K562 (cell line): ENCODE data around the gene SLC4A2. TPM values are rescaled to one million over a fixed set of nuclear protein-coding genes. Genes with fewer than 3 reads are reported as not detected.
A peak's percentile ranks its signal among the peaks of the same experiment; 100 is the strongest.

Source experiments
- ATAC-seq: fragments of 200-7000 bp; cut with Tn5 transposase; 3 replicates; pipeline ENCODE4 v1.9.1; 2020; ENCODE audit warnings: moderate library complexity
- BruUV-seq: library from RNA; stranded (reverse); fragments of 400-500 nt; replicated peaks from 2 replicates; lab custom pipeline; 2021; lab: Mats Ljungman, UMichigan
- CTCF ChIA-PET: fragments of 300-600 bp; formaldehyde crosslinking; extraction: SDS; loops from one replicate; lab custom pipeline; 2021; ENCODE audit warnings: low intra/inter-chr PET ratio; lab: Yijun Ruan, JAX
- POLR2A ChIA-PET: fragments of 300-600, 350-650 bp; sonication (Branson Sonifier 250); formaldehyde crosslinking; extraction: SDS; loops from one replicate; lab custom pipeline; 2021; ENCODE audit warnings: antibody characterized with exemption, inconsistent platforms; lab: Yijun Ruan, JAX
- DNase-seq, 4 experiments: peaks; one replicate each; pipeline versions ENCODE4 v3.0.0 to v3.0.0-alpha.2; 2011 to 2018; ENCODE audit warnings: low spot score in 3 of 4, mixed read lengths in 3 of 4; ENCODE audit errors: extremely low read depth in 1 of 4
- FAIRE-seq: peaks from 2 replicates; lab custom pipeline; 2011; peaks lifted over from hg19 to GRCh38; lab: Jason Lieb, UNC
- H2AFZ ChIP-seq: 2 replicates; pipeline ENCODE4 v1.6.0; 2011; ENCODE audit warnings: low read depth, low read length, control low read depth, inconsistent platforms
- H3K27ac ChIP-seq: fragments of 200-600 bp; 3 replicates; pipeline ENCODE4 v1.8.0; 2011; ENCODE audit warnings: low read depth, mild to moderate bottlenecking, control low read depth, inconsistent platforms, low read length, moderate library complexity, mixed read lengths; ENCODE audit errors: extremely low read depth
- H3K27me3 ChIP-seq, 2 experiments: fragments of 300-600 bp in 1 of 2; 2 replicates in 1 of 2; 3 replicates in 1 of 2; pipeline versions ENCODE4 v1.6.0 to v1.8.0; 2011; ENCODE audit warnings: inconsistent platforms in 2 of 2, low read length in 2 of 2, mild to moderate bottlenecking in 1 of 2, mixed read lengths in 1 of 2, moderate library complexity in 1 of 2; ENCODE audit not compliant: control insufficient read depth in 2 of 2, insufficient read depth in 2 of 2
- H3K36me3 ChIP-seq: fragments of 300-600 bp; 3 replicates; pipeline ENCODE4 v1.8.0; 2011; ENCODE audit warnings: mild to moderate bottlenecking, low read length, inconsistent platforms; ENCODE audit not compliant: control insufficient read depth, insufficient read depth
- H3K4me1 ChIP-seq, 2 experiments: fragments of 200-600 bp in 1 of 2; replicated peaks in 1 of 2; 2 replicates in 1 of 2; 3 replicates in 1 of 2; pipeline versions ENCODE4 v1.5.1 to v1.8.0; 2011; ENCODE audit warnings: inconsistent platforms in 2 of 2, low read length in 2 of 2, mild to moderate bottlenecking in 1 of 2, mixed read lengths in 1 of 2, moderate library complexity in 1 of 2; ENCODE audit not compliant: control insufficient read depth in 2 of 2, insufficient read depth in 2 of 2
- H3K4me2 ChIP-seq: 2 replicates; pipeline ENCODE4 v1.6.1; 2011; ENCODE audit warnings: low read length, control low read depth, inconsistent platforms, mixed read lengths; ENCODE audit not compliant: insufficient read depth
- H3K4me3 ChIP-seq: fragments of 200-600 bp; sonication (generic), shearing (Covaris generic); 2 replicates; pipeline ENCODE4 v1.5.1; 2016; ENCODE audit warnings: control low read depth, inconsistent platforms
- H3K79me2 ChIP-seq: fragments of 200-600 bp; 3 replicates; pipeline ENCODE4 v1.8.0; 2011; ENCODE audit warnings: low read length, inconsistent platforms; ENCODE audit not compliant: control insufficient read depth, insufficient read depth
- H3K9ac ChIP-seq, 2 experiments: 2 replicates each; pipeline versions ENCODE4 v1.6.0 to v1.6.1; 2011; ENCODE audit warnings: low read depth in 2 of 2, low read length in 2 of 2, control low read depth in 1 of 2, inconsistent platforms in 1 of 2, mild to moderate bottlenecking in 1 of 2, mixed read lengths in 1 of 2; ENCODE audit not compliant: insufficient read depth in 1 of 2
- H3K9me1 ChIP-seq: one replicate; pipeline ENCODE4 v1.6.0; 2011; ENCODE audit warnings: inconsistent platforms, mild to moderate bottlenecking, low read length, moderate library complexity; ENCODE audit not compliant: control insufficient read depth, insufficient read depth
- H3K9me3 ChIP-seq: replicated peaks from 2 replicates; pipeline ENCODE4 v1.5.1; 2011; ENCODE audit warnings: low read depth, low read length, inconsistent platforms; ENCODE audit not compliant: control insufficient read depth, insufficient read depth
- H4K20me1 ChIP-seq: replicated peaks from 2 replicates; pipeline ENCODE4 v1.6.1; 2011; ENCODE audit warnings: low read length, inconsistent platforms, mixed read lengths; ENCODE audit not compliant: control insufficient read depth, insufficient read depth
- MTA3 ChIP-seq: fragments of 450-650 bp; formaldehyde crosslinking; IDR thresholded peaks from 2 replicates; pipeline ENCODE4 v1.6.1; 2017; ENCODE audit warnings: mild to moderate bottlenecking, borderline replicate concordance
- RCOR1 ChIP-seq, 2 experiments: IDR thresholded peaks; 2 replicates each; pipeline ENCODE4 v1.6.1; 2012; ENCODE audit warnings: low read depth in 2 of 2, low read length in 2 of 2, borderline replicate concordance in 1 of 2, improper control_type of control experiment in 1 of 2
- SIN3B ChIP-seq: fragments of 450-650 bp; IDR thresholded peaks from 2 replicates; pipeline ENCODE4 v1.6.1; 2017; ENCODE audit warnings: low read depth, mild to moderate bottlenecking, moderate library complexity
- ZNF175 ChIP-seq: fragments of 200-800 bp; sonication (Bioruptor generic); IDR thresholded peaks from 2 replicates; pipeline ENCODE4 v1.6.1; 2016; ENCODE audit warnings: low read depth, mild to moderate bottlenecking, missing genetic modification characterization, missing compliant biosample characterization
- WGBS: fragments of 100-300 bp; shearing (Covaris generic); methylation state at CpG from one replicate; pipeline ENCODE4 v1.1.6; 2016; ENCODE audit warnings: low coverage, mixed read lengths; ENCODE audit not compliant: insufficient coverage; ENCODE audit errors: missing lambda C conversion rate; 5-methylcytosine and 5-hydroxymethylcytosine counted together
- in situ Hi-C: fragments of 300-500 bp; cut with MboI; formaldehyde crosslinking; loops from 4 replicates; pipeline ENCODE4 v1.15.0; 2018; ENCODE audit warnings: inconsistent platforms, mixed read lengths
- intact Hi-C: fragments of 100-400 bp; cut with micrococcal nuclease; formaldehyde crosslinking; loops from 2 replicates; pipeline ENCODE4 v1.14.2; 2022
- polyA plus RNA-seq, 8 experiments: library from polyadenylated mRNA; depleted of rRNA in 4 of 8; stranded (reverse) in 5 of 8; unstranded in 3 of 8; fragments of >200 nt; fragmentation: Nextera tagmentation in 2 of 8; fragmentation: Illumina TruSeq in 1 of 8; extraction: Ambion mirVana in 2 of 8; extraction: Trizol in 1 of 8; gene quantifications; 2 replicates each; pipeline versions ENCODE4 v1.2.1 to v1.2.3, GENCODE V29; 2011 to 2014; ENCODE audit warnings: inconsistent platforms in 1 of 8, missing spikeins in 1 of 8
- total RNA-seq, 7 experiments: library from RNA; depleted of rRNA in 6 of 7; stranded (reverse); fragments of >200 nt in 6 of 7; fragmentation: Illumina TruSeq in 2 of 7; extraction: Trizol in 2 of 7; gene quantifications; 2 replicates each; pipeline versions ENCODE4 v1.2.1 to v1.2.3, GENCODE V29; 2011 to 2021; ENCODE audit warnings: low replicate concordance in 1 of 7
- TF ChIP-seq, protein P1 (sequence below), 2 experiments: fragments of 250-450 bp in 1 of 2; fragments of 450-650 bp in 1 of 2; sonication (Bioruptor Pico) in 1 of 2; IDR thresholded peaks; 2 replicates each; pipeline versions ENCODE4 v1.6.1 to v1.8.0; 2016 to 2021; ENCODE audit warnings: mild to moderate bottlenecking in 2 of 2, moderate library complexity in 2 of 2, missing compliant biosample characterization in 1 of 2, missing genetic modification characterization in 1 of 2
- TF ChIP-seq, protein P2 (sequence below): sonication (generic); formaldehyde crosslinking; IDR thresholded peaks from 2 replicates; pipeline ENCODE4 v1.8.0; 2023; ENCODE audit warnings: mild to moderate bottlenecking, missing genetic modification reagents
- TF ChIP-seq, protein P3 (sequence below), 2 experiments: fragments of 450-650 bp; IDR thresholded peaks; 2 replicates each; pipeline ENCODE4 v1.6.1; 2016
- TF ChIP-seq, protein P4 (sequence below), 2 experiments: fragments of 450-650 bp in 1 of 2; sonication (generic) in 1 of 2; formaldehyde crosslinking; conservative IDR thresholded peaks; 2 replicates each; pipeline versions ENCODE4 v1.4.0 to v1.8.1; 2020 to 2022; ENCODE audit warnings: mild to moderate bottlenecking in 1 of 2, missing genetic modification reagents in 1 of 2
- TF ChIP-seq, protein P5 (sequence below): sonication (generic); formaldehyde crosslinking; IDR thresholded peaks from 2 replicates; pipeline ENCODE4 v1.8.0; 2022; ENCODE audit warnings: mild to moderate bottlenecking, missing genetic modification reagents, borderline replicate concordance

SLC4A2 gene
- total and polyA plus RNA-seq, 9 of the 15 experiments (the other 6 are each of a cell fraction or from before 2014, with no cell fraction given) = 11.4 to 375 (median 130) TPM

DNA sequence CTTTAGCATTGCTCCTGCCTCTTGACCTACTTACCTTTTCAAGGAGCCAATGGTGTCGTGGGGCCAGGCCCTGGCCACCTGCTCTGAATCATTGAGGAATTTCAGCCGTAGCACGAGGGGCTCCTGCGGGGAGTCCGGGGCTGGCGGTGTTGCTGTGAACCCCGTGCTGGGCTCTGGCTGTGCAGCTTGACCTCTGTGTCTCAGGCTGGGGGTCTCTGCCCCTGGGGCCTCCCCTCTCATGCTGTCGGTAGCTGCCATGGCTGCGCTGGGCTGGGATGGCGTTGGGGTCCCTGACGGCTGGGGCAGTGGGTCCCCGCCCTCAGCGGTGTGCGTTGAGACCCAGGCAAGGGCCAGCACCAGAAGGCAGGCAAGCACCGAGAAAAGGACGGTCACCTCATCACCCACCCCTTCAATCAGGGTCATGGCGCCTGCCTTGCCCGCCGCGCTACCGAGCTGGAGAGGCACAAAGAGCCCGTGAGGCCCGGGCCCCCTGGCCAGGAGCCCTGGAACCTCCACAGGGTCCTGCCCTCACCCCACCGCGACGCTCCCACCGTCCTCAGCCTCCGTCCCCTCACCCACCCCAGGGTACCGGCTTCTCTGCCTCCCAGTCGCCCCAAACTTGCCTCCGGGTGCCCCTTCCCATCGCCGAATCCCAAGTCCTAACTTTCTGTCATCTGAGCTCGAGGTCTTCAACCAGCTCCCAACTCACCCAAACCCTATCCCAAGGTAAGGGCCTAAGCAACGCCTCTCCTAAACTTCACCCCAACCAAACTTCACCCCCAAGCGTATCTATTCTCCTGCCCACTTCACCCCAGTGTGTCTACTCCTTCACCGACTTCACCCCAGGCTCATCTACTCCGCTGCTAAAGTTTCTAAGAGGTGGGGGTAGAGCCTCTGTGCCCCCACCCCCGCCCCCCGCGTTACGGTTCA is 23.0 kb downstream of the SLC4A2 start:
- intact Hi-C loops = loop anchor here (1.0 to 10.0 kb wide), 2 partner anchors 54 to 768 kb away; partner anchors contain the start of gene ABCB8
- H3K36me3 ChIP-seq = peaks cover 33% of the 10 kb centered on the region; the same call in 2 of the 3 replicates
- ATAC-seq (no peak), FAIRE-seq (no peak), DNase-seq (peak in 1 of 4 experiments; percentile 52)
- peak overlapping the region; percentile 97 for H3K4me2 ChIP-seq
- peak overlapping the region; percentile 81; the same call in 1 of the 2 replicates for H2AFZ ChIP-seq
- POLR2A ChIA-PET = interaction anchor here (0.6 to 3.5 kb wide), 8 partner anchors 10 to 178 kb away, joined by 3 to 24 read pairs (median 4); no protein-coding TSS in a partner anchor
- no peaks in the 10 kb centered on the region for H3K27me3 ChIP-seq
- peaks cover 52 to 83% of the 10 kb centered on the region in 2 experiments for H3K4me1 ChIP-seq
- WGBS = 2% methylated on average over 42 of the region's 42 CpGs
- in situ Hi-C loops = no loop called here
- TSS peak; percentile 47 for BruUV-seq
- peaks cover 5% of the 10 kb centered on the region for H4K20me1 ChIP-seq
- H3K9ac ChIP-seq = peak overlapping the region; percentile 94 to 97
- peak overlapping the region; percentile 94 for H3K27ac ChIP-seq
- H3K4me3 ChIP-seq = peak overlapping the region; percentile 89
- peaks cover 57% of the 10 kb centered on the region for H3K79me2 ChIP-seq
- no peaks in the 10 kb centered on the region for H3K9me1 ChIP-seq
- CTCF ChIA-PET = no interaction called here
- no peaks in the 10 kb centered on the region for H3K9me3 ChIP-seq
- TF ChIP-seq SIN3B = no peak
- TF ChIP-seq, protein P1, sequence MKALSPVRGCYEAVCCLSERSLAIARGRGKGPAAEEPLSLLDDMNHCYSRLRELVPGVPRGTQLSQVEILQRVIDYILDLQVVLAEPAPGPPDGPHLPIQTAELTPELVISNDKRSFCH (CRISPR knock-in tag; IDR thresholded peaks at IDR 0.05) = no peak
- TF ChIP-seq, protein P1 (tag; IDR thresholded peaks at IDR 0.05) = peak; percentile 52; the same call in 1 of the 2 replicates
- TF ChIP-seq ZNF175 (CRISPR knock-in tag) = no peak
- TF ChIP-seq, protein P2, sequence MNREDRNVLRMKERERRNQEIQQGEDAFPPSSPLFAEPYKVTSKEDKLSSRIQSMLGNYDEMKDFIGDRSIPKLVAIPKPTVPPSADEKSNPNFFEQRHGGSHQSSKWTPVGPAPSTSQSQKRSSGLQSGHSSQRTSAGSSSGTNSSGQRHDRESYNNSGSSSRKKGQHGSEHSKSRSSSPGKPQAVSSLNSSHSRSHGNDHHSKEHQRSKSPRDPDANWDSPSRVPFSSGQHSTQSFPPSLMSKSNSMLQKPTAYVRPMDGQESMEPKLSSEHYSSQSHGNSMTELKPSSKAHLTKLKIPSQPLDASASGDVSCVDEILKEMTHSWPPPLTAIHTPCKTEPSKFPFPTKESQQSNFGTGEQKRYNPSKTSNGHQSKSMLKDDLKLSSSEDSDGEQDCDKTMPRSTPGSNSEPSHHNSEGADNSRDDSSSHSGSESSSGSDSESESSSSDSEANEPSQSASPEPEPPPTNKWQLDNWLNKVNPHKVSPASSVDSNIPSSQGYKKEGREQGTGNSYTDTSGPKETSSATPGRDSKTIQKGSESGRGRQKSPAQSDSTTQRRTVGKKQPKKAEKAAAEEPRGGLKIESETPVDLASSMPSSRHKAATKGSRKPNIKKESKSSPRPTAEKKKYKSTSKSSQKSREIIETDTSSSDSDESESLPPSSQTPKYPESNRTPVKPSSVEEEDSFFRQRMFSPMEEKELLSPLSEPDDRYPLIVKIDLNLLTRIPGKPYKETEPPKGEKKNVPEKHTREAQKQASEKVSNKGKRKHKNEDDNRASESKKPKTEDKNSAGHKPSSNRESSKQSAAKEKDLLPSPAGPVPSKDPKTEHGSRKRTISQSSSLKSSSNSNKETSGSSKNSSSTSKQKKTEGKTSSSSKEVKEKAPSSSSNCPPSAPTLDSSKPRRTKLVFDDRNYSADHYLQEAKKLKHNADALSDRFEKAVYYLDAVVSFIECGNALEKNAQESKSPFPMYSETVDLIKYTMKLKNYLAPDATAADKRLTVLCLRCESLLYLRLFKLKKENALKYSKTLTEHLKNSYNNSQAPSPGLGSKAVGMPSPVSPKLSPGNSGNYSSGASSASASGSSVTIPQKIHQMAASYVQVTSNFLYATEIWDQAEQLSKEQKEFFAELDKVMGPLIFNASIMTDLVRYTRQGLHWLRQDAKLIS = no peak
- TF ChIP-seq, protein P3, sequence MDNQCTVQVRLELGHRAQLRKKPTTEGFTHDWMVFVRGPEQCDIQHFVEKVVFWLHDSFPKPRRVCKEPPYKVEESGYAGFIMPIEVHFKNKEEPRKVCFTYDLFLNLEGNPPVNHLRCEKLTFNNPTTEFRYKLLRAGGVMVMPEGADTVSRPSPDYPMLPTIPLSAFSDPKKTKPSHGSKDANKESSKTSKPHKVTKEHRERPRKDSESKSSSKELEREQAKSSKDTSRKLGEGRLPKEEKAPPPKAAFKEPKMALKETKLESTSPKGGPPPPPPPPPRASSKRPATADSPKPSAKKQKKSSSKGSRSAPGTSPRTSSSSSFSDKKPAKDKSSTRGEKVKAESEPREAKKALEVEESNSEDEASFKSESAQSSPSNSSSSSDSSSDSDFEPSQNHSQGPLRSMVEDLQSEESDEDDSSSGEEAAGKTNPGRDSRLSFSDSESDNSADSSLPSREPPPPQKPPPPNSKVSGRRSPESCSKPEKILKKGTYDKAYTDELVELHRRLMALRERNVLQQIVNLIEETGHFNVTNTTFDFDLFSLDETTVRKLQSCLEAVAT (IDR thresholded peaks at IDR 0.05) = peak; percentile 84 to 90
- TF ChIP-seq, protein P4, sequence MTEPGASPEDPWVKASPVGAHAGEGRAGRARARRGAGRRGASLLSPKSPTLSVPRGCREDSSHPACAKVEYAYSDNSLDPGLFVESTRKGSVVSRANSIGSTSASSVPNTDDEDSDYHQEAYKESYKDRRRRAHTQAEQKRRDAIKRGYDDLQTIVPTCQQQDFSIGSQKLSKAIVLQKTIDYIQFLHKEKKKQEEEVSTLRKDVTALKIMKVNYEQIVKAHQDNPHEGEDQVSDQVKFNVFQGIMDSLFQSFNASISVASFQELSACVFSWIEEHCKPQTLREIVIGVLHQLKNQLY (CRISPR knock-in tag; conservative IDR thresholded peaks at IDR 0.05) = no peak
- TF ChIP-seq MTA3 = peak; percentile 25; the same call in 1 of the 2 replicates
- TF ChIP-seq, protein P5, sequence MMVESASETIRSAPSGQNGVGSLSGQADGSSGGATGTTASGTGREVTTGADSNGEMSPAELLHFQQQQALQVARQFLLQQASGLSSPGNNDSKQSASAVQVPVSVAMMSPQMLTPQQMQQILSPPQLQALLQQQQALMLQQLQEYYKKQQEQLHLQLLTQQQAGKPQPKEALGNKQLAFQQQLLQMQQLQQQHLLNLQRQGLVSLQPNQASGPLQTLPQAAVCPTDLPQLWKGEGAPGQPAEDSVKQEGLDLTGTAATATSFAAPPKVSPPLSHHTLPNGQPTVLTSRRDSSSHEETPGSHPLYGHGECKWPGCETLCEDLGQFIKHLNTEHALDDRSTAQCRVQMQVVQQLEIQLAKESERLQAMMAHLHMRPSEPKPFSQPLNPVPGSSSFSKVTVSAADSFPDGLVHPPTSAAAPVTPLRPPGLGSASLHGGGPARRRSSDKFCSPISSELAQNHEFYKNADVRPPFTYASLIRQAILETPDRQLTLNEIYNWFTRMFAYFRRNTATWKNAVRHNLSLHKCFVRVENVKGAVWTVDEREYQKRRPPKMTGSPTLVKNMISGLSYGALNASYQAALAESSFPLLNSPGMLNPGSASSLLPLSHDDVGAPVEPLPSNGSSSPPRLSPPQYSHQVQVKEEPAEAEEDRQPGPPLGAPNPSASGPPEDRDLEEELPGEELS = no peak
- TF ChIP-seq RCOR1 (IDR thresholded peaks at IDR 0.05; ENCODE audit: borderline replicate concordance in 1 of 2, low read depth in 2 of 2, low read length in 2 of 2) = 0 out of 4 replicates have a peak, but pooled peaks of 1 of the 2 experiments have one; percentile 5
